ENCODE measurements around the gene EP400. TPM values are rescaled to one million over a fixed set of nuclear protein-coding genes. Genes with fewer than 3 reads are reported as not detected.

EP400 gene
- total and polyA plus RNA-seq, 4 donors = 11.4 to 47.8 (median 25.7) TPM

DNA sequence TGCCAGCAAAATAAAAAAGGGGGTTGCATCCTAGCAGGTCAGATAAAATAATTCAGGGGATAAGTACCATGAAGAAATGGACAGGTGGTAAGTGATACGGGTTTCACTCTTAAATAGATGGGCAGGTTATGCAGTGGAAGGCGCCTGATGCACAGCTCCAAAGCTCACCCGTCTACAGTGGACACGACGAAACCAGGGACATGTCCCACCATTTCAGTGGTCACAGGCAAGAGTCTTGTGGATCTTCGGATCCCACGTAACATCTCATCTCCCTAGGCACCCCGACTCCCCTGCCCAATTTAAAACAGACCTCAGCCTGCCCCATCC lies 133.8 kb downstream of the EP400 start:
- H3K27me3 ChIP-seq (ENCODE audit: control insufficient read depth in 3 of 3, insufficient read depth in 3 of 3, low read length in 2 of 3) = no peaks in the 10 kb centered on the region
- no peak overlapping the region for H3K27ac ChIP-seq (ENCODE audit: low read depth in 1 of 2, low read length in 1 of 2)
- H3K4me3 ChIP-seq = peak overlapping the region; percentile 36
- H3K4me1 ChIP-seq (ENCODE audit: control insufficient read depth in 5 of 5, insufficient read depth in 5 of 5, low read length in 5 of 5) = peaks cover 0 to 15% (median 3%) of the 10 kb centered on the region in 5 donors
- ATAC-seq (ENCODE audit: insufficient read depth, low FRiP score) (no peak), DNase-seq (no peak)
- H3K9me3 ChIP-seq (ENCODE audit: control insufficient read depth in 4 of 4, insufficient read depth in 3 of 4, low read length in 3 of 4) = no peaks in the 10 kb centered on the region
- H3K9ac ChIP-seq (ENCODE audit: insufficient read depth in 1 of 2, low read length in 2 of 2) = no peak overlapping the region
- 9 to 13% methylated on average over 8 of the region's 8 CpGs for WGBS, 2 donors
- H3K36me3 ChIP-seq (ENCODE audit: control insufficient read depth in 4 of 4, insufficient read depth in 4 of 4, low read length in 4 of 4) = peaks cover 0 to 4% (median 3%) of the 10 kb centered on the region in 4 donors
- TF ChIP-seq, protein P1, sequence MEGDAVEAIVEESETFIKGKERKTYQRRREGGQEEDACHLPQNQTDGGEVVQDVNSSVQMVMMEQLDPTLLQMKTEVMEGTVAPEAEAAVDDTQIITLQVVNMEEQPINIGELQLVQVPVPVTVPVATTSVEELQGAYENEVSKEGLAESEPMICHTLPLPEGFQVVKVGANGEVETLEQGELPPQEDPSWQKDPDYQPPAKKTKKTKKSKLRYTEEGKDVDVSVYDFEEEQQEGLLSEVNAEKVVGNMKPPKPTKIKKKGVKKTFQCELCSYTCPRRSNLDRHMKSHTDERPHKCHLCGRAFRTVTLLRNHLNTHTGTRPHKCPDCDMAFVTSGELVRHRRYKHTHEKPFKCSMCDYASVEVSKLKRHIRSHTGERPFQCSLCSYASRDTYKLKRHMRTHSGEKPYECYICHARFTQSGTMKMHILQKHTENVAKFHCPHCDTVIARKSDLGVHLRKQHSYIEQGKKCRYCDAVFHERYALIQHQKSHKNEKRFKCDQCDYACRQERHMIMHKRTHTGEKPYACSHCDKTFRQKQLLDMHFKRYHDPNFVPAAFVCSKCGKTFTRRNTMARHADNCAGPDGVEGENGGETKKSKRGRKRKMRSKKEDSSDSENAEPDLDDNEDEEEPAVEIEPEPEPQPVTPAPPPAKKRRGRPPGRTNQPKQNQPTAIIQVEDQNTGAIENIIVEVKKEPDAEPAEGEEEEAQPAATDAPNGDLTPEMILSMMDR (IDR thresholded peaks at IDR 0.05; ENCODE audit: control extremely low read depth, extremely low read depth) = no peak

DNA sequence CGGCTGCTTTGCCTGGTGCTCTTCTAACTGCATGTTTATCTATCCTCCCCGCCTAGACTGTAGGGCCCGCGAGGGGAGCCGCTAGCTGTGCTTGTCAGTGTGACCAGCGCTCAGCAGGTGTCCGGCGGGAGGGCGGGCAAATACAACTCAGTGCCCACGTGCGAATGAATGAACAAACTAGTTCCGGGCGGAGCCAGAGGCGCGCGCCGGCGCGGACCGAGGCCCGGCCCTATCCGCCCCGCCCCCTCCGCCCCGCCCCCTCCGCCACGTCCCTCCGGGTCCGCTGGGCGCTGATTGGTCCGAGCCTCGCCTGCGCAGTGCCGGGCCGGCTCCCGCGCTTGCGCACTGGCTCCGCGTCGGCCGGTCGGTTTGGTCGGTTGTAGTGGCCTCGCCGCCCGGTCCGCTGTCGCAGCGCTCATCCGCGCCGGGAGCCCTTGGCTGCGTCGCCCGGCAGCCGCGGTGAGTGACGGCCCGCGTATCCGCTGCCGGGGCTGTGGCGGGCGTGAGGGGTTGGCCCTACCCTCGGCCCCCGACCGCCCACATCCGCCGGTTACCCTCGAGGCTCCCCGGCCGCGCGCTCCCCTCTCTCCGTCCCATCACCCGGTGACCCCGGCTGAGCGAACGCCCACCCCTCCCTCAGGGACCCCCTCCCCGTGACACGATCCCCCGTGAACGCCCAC lies 134.3 kb downstream of the EP400 start:
- no peaks in the 10 kb centered on the region for H3K9me3 ChIP-seq (ENCODE audit: control insufficient read depth in 4 of 4, insufficient read depth in 3 of 4, low read length in 3 of 4)
- DNase-seq (peak; percentile 89 to 94 (median 94)), ATAC-seq (ENCODE audit: insufficient read depth, low FRiP score) (peak; percentile 95)
- H3K4me3 ChIP-seq = peak overlapping the region; percentile 92
- H3K4me1 ChIP-seq (ENCODE audit: control insufficient read depth in 5 of 5, insufficient read depth in 5 of 5, low read length in 5 of 5) = peaks cover 0 to 15% (median 3%) of the 10 kb centered on the region in 5 donors
- peaks cover 0 to 4% (median 2%) of the 10 kb centered on the region in 4 donors for H3K36me3 ChIP-seq (ENCODE audit: control insufficient read depth in 4 of 4, insufficient read depth in 4 of 4, low read length in 4 of 4)
- peak overlapping the region; percentile 96 for H3K27ac ChIP-seq (ENCODE audit: low read depth in 1 of 2, low read length in 1 of 2)
- TF ChIP-seq, protein P1 (IDR thresholded peaks at IDR 0.05; ENCODE audit: control extremely low read depth, extremely low read depth) = no peak
- no peaks in the 10 kb centered on the region for H3K27me3 ChIP-seq (ENCODE audit: control insufficient read depth in 3 of 3, insufficient read depth in 3 of 3, low read length in 2 of 3)
- no peak overlapping the region for H3K9ac ChIP-seq (ENCODE audit: insufficient read depth in 1 of 2, low read length in 2 of 2)
- 1% methylated on average over 68 to 84 of the region's 84 CpGs for WGBS, 2 donors

GRCh38 chr12:132084621-132085290 lies 135.0 kb downstream of the EP400 start:
- Histone ChIP-seq H3K9ac (ENCODE audit: insufficient read depth in 1 of 2, low read length in 2 of 2) (peak overlapping the region; percentile 46 to 60), H3K27ac (ENCODE audit: low read depth in 1 of 2, low read length in 1 of 2) (peak overlapping the region; percentile 96), H3K36me3 (ENCODE audit: control insufficient read depth in 4 of 4, insufficient read depth in 4 of 4, low read length in 4 of 4) (peaks cover 0 to 4% (median 2%) of the 10 kb centered on the region in 4 donors), H3K4me1 (ENCODE audit: control insufficient read depth in 5 of 5, insufficient read depth in 5 of 5, low read length in 5 of 5) (peaks cover 0 to 15% (median 3%) of the 10 kb centered on the region in 5 donors), H3K27me3 (ENCODE audit: control insufficient read depth in 3 of 3, insufficient read depth in 3 of 3, low read length in 2 of 3) (no peaks in the 10 kb centered on the region), H3K9me3 (ENCODE audit: control insufficient read depth in 4 of 4, insufficient read depth in 3 of 4, low read length in 3 of 4) (no peaks in the 10 kb centered on the region), H3K4me3 (peak overlapping the region; percentile 92)
- 1 to 2% methylated on average over 41 to 49 of the region's 49 CpGs for WGBS, 2 donors
- peak; percentile 34 for ATAC-seq (ENCODE audit: insufficient read depth, low FRiP score)
- TF ChIP-seq, protein P1 (IDR thresholded peaks at IDR 0.05; ENCODE audit: control extremely low read depth, extremely low read depth) = no peak
- peak; percentile 36 to 66 (median 46) for DNase-seq
